Neuronal stem cell (in vitro differentiated cells): ENCODE results near the gene CYP27C1.
A peak's percentile ranks its signal among the peaks of the same experiment; 100 is the strongest.

Experiments used
- DNase-seq: peaks from one replicate; pipeline ENCODE4 v3.0.0-alpha.2; 2013; ENCODE audit warnings: low spot score
- H2AFZ ChIP-seq: one replicate; pipeline ENCODE4 v1.6.1; 2013; ENCODE audit warnings: mild to moderate bottlenecking, low read length, inconsistent platforms
- H2AK5ac ChIP-seq: 2 replicates; pipeline ENCODE4 v1.6.1; 2013; ENCODE audit warnings: low read depth, mild to moderate bottlenecking, inconsistent platforms, low read length, moderate library complexity, mixed read lengths
- H2BK120ac ChIP-seq: 2 replicates; pipeline ENCODE4 v1.6.1; 2013; ENCODE audit warnings: low read depth, mild to moderate bottlenecking, inconsistent platforms, low read length, moderate library complexity, mixed read lengths
- H2BK12ac ChIP-seq: one replicate; pipeline ENCODE4 v1.6.1; 2013; ENCODE audit warnings: low read length, inconsistent platforms
- H2BK15ac ChIP-seq: 2 replicates; pipeline ENCODE4 v1.6.1; 2013; ENCODE audit warnings: mild to moderate bottlenecking, low read length, inconsistent platforms, mixed read lengths
- H2BK5ac ChIP-seq: one replicate; pipeline ENCODE4 v1.6.1; 2013; ENCODE audit warnings: inconsistent platforms, mild to moderate bottlenecking, low read length, moderate library complexity
- H3K14ac ChIP-seq: one replicate; pipeline ENCODE4 v1.6.1; 2013; ENCODE audit warnings: low read length, inconsistent platforms
- H3K18ac ChIP-seq: 2 replicates; pipeline ENCODE4 v1.6.1; 2013; ENCODE audit warnings: low read length, inconsistent platforms
- H3K23ac ChIP-seq: 2 replicates; pipeline ENCODE4 v1.6.1; 2013; ENCODE audit warnings: low read depth, mild to moderate bottlenecking, mixed read lengths, low read length, inconsistent platforms; ENCODE audit not compliant: poor library complexity
- H3K27ac ChIP-seq: replicated peaks from 3 replicates; pipeline ENCODE4 v1.5.1; 2013; ENCODE audit warnings: low read length, inconsistent platforms
- H3K27me3 ChIP-seq, 3 experiments: 2 replicates each; pipeline ENCODE4 v1.6.1; 2013; ENCODE audit warnings: low read length in 3 of 3, mild to moderate bottlenecking in 2 of 3, inconsistent platforms in 1 of 3, low read depth in 1 of 3, mixed read lengths in 1 of 3, moderate library complexity in 1 of 3; ENCODE audit not compliant: control insufficient read depth in 3 of 3, insufficient read depth in 3 of 3
- H3K36me3 ChIP-seq, 2 donors: replicated peaks in 1 of 2; 2 replicates each; pipeline ENCODE4 v1.6.1; 2013; ENCODE audit warnings: low read length in 2 of 2; ENCODE audit not compliant: control insufficient read depth in 2 of 2, insufficient read depth in 2 of 2
- H3K4ac ChIP-seq: 2 replicates; pipeline ENCODE4 v1.6.1; 2013; ENCODE audit warnings: inconsistent platforms, mild to moderate bottlenecking, low read length, moderate library complexity
- H3K4me1 ChIP-seq, 2 donors: 1 replicate in 1 of 2; 2 replicates in 1 of 2; pipeline ENCODE4 v1.6.1; 2013; ENCODE audit warnings: low read length in 2 of 2, low read depth in 1 of 2; ENCODE audit not compliant: control insufficient read depth in 2 of 2, insufficient read depth in 1 of 2
- H3K4me2 ChIP-seq: one replicate; pipeline ENCODE4 v1.6.1; 2013; ENCODE audit warnings: mild to moderate bottlenecking, low read length, inconsistent platforms; ENCODE audit not compliant: insufficient read depth, poor library complexity, severe bottlenecking
- H3K4me3 ChIP-seq, 2 donors: 2 replicates each; pipeline ENCODE4 v1.5.1; 2013; ENCODE audit warnings: low read length in 2 of 2, mild to moderate bottlenecking in 2 of 2, inconsistent platforms in 1 of 2, moderate library complexity in 1 of 2
- H3K79me1 ChIP-seq: one replicate; pipeline ENCODE4 v1.6.1; 2013; ENCODE audit warnings: low read depth, mild to moderate bottlenecking, inconsistent platforms, low read length, moderate library complexity
- H3K9ac ChIP-seq: one replicate; pipeline ENCODE4 v1.6.1; 2013; ENCODE audit warnings: mild to moderate bottlenecking, low read depth, low read length, inconsistent platforms; ENCODE audit not compliant: poor library complexity
- H3K9me3 ChIP-seq, 2 donors: replicated peaks in 1 of 2; 2 replicates each; pipeline versions ENCODE3 to v1.6.1; 2013; ENCODE audit warnings: low read length in 2 of 2, mild to moderate bottlenecking in 2 of 2, inconsistent platforms in 1 of 2, low read depth in 1 of 2, mixed read lengths in 1 of 2, moderate library complexity in 1 of 2; ENCODE audit not compliant: control insufficient read depth in 2 of 2, insufficient read depth in 1 of 2
- H4K8ac ChIP-seq: one replicate; pipeline ENCODE4 v1.6.1; 2013; ENCODE audit warnings: low read depth, mild to moderate bottlenecking, inconsistent platforms, low read length, moderate library complexity
- H4K91ac ChIP-seq: one replicate; pipeline ENCODE4 v1.6.1; 2013; ENCODE audit warnings: low read length, low read depth, mild to moderate bottlenecking, inconsistent platforms; ENCODE audit not compliant: poor library complexity
- WGBS, 2 donors: extraction: QIAGEN DNeasy Blood & Tissue Kit; methylation state at CpG; one replicate each; pipeline ENCODE4 v1.1.7; 2013; ENCODE audit warnings: missing lambda C conversion rate in 2 of 2, mixed read lengths in 1 of 2; ENCODE audit not compliant: insufficient read length in 2 of 2, insufficient replicate concordance in 1 of 2; ENCODE audit errors: extremely low coverage in 2 of 2; 5-methylcytosine and 5-hydroxymethylcytosine counted together

CYP27C1 gene

GRCh38 chr2:127199223-127199622, 20.9 kb downstream of the CYP27C1 start:
- H3K4me1 ChIP-seq = no peaks in the 10 kb centered on the region
- H3K9me3 ChIP-seq = peaks cover 0 to 15% of the 10 kb centered on the region in 2 donors
- no peak overlapping the region for H3K4me3 ChIP-seq
- no peak overlapping the region for H3K23ac ChIP-seq
- no peak overlapping the region for H2BK5ac ChIP-seq
- H3K36me3 ChIP-seq = peaks cover 7 to 41% of the 10 kb centered on the region in 2 donors
- H3K27ac ChIP-seq = no peak overlapping the region
- no peaks in the 10 kb centered on the region for H3K79me1 ChIP-seq
- H2BK15ac ChIP-seq = no peak overlapping the region
- DNase-seq = no peak
- H4K8ac ChIP-seq = no peak overlapping the region
- H3K9ac ChIP-seq = peak overlapping the region; percentile 35
- H3K18ac ChIP-seq = no peak overlapping the region
- no peak overlapping the region for H2AFZ ChIP-seq
- H3K14ac ChIP-seq = peak overlapping the region; percentile 73
- no peak overlapping the region for H4K91ac ChIP-seq
- H2BK12ac ChIP-seq = no peak overlapping the region
- no peak overlapping the region for H2BK120ac ChIP-seq
- no peak overlapping the region for H3K4me2 ChIP-seq
- no CpG with 5 or more reads among the region's 14 CpGs for WGBS, 2 donors
- no peak overlapping the region for H3K4ac ChIP-seq
- H3K27me3 ChIP-seq = no peaks in the 10 kb centered on the region
- no peak overlapping the region for H2AK5ac ChIP-seq

- Histone ChIP-seq H4K8ac (no peak overlapping the region), H3K9me3 (peaks cover 0 to 15% of the 10 kb centered on the region in 2 donors), H3K4me2 (no peak overlapping the region), H3K4ac (no peak overlapping the region), H3K9ac (no peak overlapping the region), H2BK12ac (no peak overlapping the region), H3K27me3 (no peaks in the 10 kb centered on the region), H3K4me1 (no peaks in the 10 kb centered on the region), H2BK15ac (no peak overlapping the region), H3K36me3 (peaks cover 7 to 40% of the 10 kb centered on the region in 2 donors), H3K27ac (no peak overlapping the region), H2BK120ac (no peak overlapping the region), H3K23ac (no peak overlapping the region), H2AK5ac (no peak overlapping the region), H2AFZ (no peak overlapping the region), H3K18ac (no peak overlapping the region), H3K14ac (no peak overlapping the region), H2BK5ac (no peak overlapping the region), H3K79me1 (no peaks in the 10 kb centered on the region), H4K91ac (no peak overlapping the region), H3K4me3 (no peak overlapping the region)
- no peak for DNase-seq
- WGBS, 2 donors = no CpG with 5 or more reads among the region's 19 CpGs
Observed at GRCh38 chr2:127197475-127198385, 22.4 kb downstream of the CYP27C1 start.

- no peaks in the 10 kb centered on the region for H3K27me3 ChIP-seq
- H3K9ac ChIP-seq = no peak overlapping the region
- H3K23ac ChIP-seq = no peak overlapping the region
- WGBS, 2 donors = no CpG with 5 or more reads among the region's 4 CpGs
- H3K4ac ChIP-seq = no peak overlapping the region
- H2BK120ac ChIP-seq = no peak overlapping the region
- H3K14ac ChIP-seq = no peak overlapping the region
- no peak overlapping the region for H2BK5ac ChIP-seq
- H2BK12ac ChIP-seq = no peak overlapping the region
- DNase-seq = no peak
- H4K91ac ChIP-seq = no peak overlapping the region
- H3K4me1 ChIP-seq = no peaks in the 10 kb centered on the region
- H4K8ac ChIP-seq = no peak overlapping the region
- no peak overlapping the region for H2AK5ac ChIP-seq
- H2AFZ ChIP-seq = no peak overlapping the region
- H3K79me1 ChIP-seq = no peaks in the 10 kb centered on the region
- no peak overlapping the region for H3K18ac ChIP-seq
- peaks cover 0 to 15% of the 10 kb centered on the region in 2 donors for H3K9me3 ChIP-seq
- H3K4me3 ChIP-seq = no peak overlapping the region
- H2BK15ac ChIP-seq = no peak overlapping the region
- no peak overlapping the region for H3K4me2 ChIP-seq
- peaks cover 7 to 38% of the 10 kb centered on the region in 2 donors for H3K36me3 ChIP-seq
- no peak overlapping the region for H3K27ac ChIP-seq
Observed at GRCh38 chr2:127196998-127197397, 23.1 kb downstream of the CYP27C1 start.

- Histone ChIP-seq H4K8ac (no peak overlapping the region), H3K9ac (no peak overlapping the region), H3K4me3 (no peak overlapping the region), H3K4me2 (no peak overlapping the region), H3K9me3 (peaks cover 0 to 15% of the 10 kb centered on the region in 2 donors), H2BK120ac (no peak overlapping the region), H3K36me3 (peaks cover 7 to 40% of the 10 kb centered on the region in 2 donors), H3K14ac (no peak overlapping the region), H3K4ac (no peak overlapping the region), H2AFZ (no peak overlapping the region), H3K18ac (no peak overlapping the region), H3K23ac (no peak overlapping the region), H4K91ac (no peak overlapping the region), H2AK5ac (no peak overlapping the region), H3K27ac (no peak overlapping the region), H3K79me1 (no peaks in the 10 kb centered on the region), H2BK12ac (no peak overlapping the region), H2BK15ac (no peak overlapping the region), H3K4me1 (no peaks in the 10 kb centered on the region), H3K27me3 (no peaks in the 10 kb centered on the region), H2BK5ac (no peak overlapping the region)
- no CpG with 5 or more reads among the region's 2 CpGs for WGBS, 2 donors
- DNase-seq = no peak
Observed at GRCh38 chr2:127196549-127196948, 23.6 kb downstream of the CYP27C1 start.
